HUES6 (cell line): ENCODE results near the gene TAGLN2.

Experiments used
- H3K27ac ChIP-seq: 2 replicates; pipeline ENCODE4 v1.7.0; 2013; ENCODE audit warnings: low read depth, mild to moderate bottlenecking, low read length, inconsistent platforms
- H3K27me3 ChIP-seq: 2 replicates; pipeline ENCODE4 v1.6.1; 2013; ENCODE audit warnings: low read length; ENCODE audit not compliant: control insufficient read depth, insufficient read depth
- H3K36me3 ChIP-seq: 2 replicates; pipeline ENCODE4 v1.6.1; 2013; ENCODE audit warnings: low read length; ENCODE audit not compliant: control insufficient read depth, insufficient read depth
- H3K4me1 ChIP-seq: 2 replicates; pipeline ENCODE4 v1.6.1; 2013; ENCODE audit warnings: low read length; ENCODE audit not compliant: control insufficient read depth, insufficient read depth
- H3K4me3 ChIP-seq: 2 replicates; pipeline ENCODE4 v1.5.1; 2013; ENCODE audit warnings: low read depth, low read length
- H3K9ac ChIP-seq: one replicate; pipeline ENCODE4 v1.6.1; 2013; ENCODE audit warnings: mild to moderate bottlenecking, low read length
- H3K9me3 ChIP-seq: 2 replicates; pipeline ENCODE4 v1.6.1; 2013; ENCODE audit warnings: low read depth, low read length; ENCODE audit not compliant: control insufficient read depth, insufficient read depth

Gene TAGLN2

DNA sequence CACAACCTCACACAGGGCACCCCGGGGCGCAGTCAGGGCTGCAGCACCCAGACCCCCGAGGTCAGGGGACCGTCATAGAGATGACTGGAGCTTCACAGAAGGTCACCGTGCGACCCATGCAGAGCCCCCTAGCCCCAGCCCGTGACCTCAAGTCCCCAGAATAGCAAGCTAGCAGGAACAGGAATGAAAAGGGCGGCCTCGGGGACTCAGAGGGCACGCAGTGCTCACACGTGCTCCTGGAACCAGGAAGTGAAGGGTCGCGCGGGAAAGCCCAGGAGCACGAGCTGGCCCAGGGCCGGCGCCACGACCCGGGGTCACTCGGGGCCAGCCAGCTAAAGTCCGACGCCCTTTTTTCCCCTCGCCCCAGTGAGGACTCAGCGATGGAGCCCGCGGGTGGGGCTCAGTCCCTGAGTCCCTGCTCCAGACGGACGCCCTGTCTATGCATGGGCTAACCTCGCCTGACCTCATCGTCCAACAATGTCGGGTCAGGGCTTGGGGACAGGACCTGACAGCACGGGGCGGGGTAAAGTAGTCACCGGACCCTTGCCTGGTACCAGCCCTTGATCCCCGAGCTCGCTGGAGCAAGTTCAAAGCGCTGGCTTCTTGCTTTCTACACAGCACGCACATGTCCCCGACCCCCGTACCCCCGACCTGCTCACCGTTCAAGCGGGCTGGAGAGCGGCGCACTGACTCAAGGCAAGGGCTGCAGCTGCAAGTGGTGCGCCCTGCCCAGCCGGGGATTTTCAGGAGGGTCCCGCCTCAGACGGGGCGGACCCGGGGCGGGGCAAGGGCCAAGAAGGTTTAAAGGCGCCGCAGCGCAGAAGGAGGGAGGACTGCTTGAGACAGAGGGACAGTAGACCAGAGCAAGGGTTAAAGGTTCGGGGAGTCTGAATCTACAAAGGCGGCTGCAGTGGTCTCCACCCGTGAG lies at the start of gene TAGLN2:
TSS of gene TAGLN2 (minus strand) at position 717 of the 928 bp plus-strand sequence. CDS start 4,998 bp downstream, outside the sequence.
- H3K9ac ChIP-seq: peak within 1 kb of the TSS; percentile 95
- no peaks in the 10 kb centered on the region for H3K9me3 ChIP-seq
- peaks cover 43% of the 10 kb centered on the region for H3K4me1 ChIP-seq
- no peaks in the 10 kb centered on the region for H3K27me3 ChIP-seq
- H3K4me3 ChIP-seq: peak within 1 kb of the TSS; percentile 88
- H3K27ac ChIP-seq: peak within 1 kb of the TSS; percentile 90; the same call in 1 of the 2 replicates
- peaks cover 15% of the 10 kb centered on the region for H3K36me3 ChIP-seq

DNA sequence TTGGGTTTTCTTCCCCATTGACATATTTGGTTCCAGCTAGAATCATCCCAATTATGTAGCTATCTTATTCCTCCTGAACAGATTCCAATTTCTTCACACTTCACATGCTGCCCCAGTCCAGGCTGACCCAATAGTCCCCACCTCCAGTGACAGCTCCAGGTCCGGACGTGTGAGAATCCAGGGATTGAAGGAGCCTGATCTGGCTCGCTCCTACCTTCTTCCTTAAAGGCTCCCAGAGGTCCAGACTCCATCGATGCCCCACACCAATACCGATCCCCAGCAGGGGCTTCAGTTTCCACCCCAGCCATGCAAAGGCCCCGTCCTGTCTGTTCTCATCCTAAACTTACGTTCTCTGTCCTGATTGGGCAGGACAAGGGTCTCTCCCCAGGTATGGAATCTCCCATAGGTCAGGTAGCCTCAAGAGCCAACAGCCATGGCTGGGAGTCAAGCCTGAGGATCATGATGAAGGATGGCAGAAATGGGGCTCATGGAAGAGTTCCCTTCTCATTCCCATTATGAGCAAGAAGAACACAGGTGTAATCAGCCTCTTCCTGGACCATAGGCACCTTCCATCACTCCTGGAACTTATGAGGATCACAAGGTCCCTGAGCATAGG lies 49.2 kb upstream of the TAGLN2 start:
- Histone ChIP-seq H3K27me3 (peaks cover 30% of the 10 kb centered on the region), H3K27ac (no peak overlapping the region), H3K4me3 (no peak overlapping the region), H3K9ac (no peak overlapping the region), H3K9me3 (no peaks in the 10 kb centered on the region), H3K36me3 (no peaks in the 10 kb centered on the region), H3K4me1 (no peaks in the 10 kb centered on the region)

DNA sequence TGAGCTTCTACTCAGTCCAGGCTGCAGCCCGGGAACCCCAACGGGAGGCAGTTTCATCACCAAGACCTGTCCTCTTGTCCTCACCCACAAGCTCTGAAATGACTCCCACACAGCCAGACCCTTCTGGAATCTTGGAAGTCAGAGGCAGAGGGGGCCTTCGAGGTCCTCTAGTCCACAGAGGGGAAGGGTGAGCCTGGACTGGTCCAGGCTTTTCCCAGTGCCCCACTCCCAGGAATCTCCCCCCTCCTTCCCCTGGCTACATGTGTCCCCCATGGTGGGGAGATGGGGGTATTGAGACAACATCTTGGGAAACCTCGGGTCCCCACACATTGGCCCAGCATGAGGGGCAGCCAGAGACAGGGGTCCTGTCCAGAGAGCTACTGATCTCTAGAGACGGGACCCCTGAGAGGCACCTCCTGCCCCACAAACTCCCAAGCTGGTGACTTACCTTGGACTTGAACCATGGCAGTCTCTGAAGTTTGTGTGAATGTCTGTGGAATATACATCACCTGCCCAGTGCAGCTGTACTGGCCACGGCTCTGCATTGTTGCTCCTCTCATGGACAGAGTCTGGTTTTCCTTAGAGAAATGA lies 48.1 kb upstream of the TAGLN2 start:
- Histone ChIP-seq H3K27me3 (peaks cover 27% of the 10 kb centered on the region), H3K4me3 (no peak overlapping the region), H3K4me1 (no peaks in the 10 kb centered on the region), H3K36me3 (no peaks in the 10 kb centered on the region), H3K9me3 (no peaks in the 10 kb centered on the region), H3K9ac (no peak overlapping the region), H3K27ac (no peak overlapping the region)

DNA sequence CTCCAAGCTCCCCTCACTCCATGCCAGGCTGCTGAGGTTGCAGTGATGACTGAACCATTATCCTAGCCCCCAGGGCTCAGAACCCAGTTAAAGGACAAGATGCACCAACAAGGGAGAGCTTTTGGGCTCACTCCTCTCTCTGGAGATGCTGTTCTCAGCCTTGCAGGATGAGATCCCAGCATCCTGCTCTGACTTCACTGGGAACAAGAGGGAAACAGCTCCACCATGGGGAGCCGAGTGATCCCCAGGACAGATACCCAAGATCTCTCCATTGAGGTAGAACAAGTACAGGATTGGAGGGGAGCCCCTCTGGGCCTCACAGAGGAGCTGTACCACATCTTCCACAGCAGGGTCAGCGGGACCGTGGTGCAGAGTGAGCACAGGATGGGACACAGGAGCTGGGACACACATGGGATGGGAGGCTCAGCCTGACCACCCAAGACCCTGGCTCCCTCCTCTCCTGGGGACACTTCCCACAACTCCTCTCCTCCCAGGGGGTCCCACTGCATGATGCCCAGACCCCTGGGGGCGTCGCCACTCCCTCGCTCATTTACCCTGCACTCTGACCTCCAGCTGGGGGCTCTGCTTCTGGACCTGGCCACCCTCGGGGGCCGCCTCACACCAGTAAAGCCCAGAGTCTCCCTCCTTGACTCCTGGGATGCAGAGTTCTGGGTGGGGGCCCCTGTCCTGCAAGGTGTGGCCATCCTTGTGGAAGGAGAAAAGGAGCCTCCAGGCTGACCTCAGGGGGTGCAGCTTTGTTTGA lies 47.3 kb upstream of the TAGLN2 start:
- no peak overlapping the region for H3K9ac ChIP-seq
- no peaks in the 10 kb centered on the region for H3K9me3 ChIP-seq
- H3K27ac ChIP-seq: no peak overlapping the region
- H3K27me3 ChIP-seq: peaks cover 26% of the 10 kb centered on the region
- H3K4me3 ChIP-seq: no peak overlapping the region
- no peaks in the 10 kb centered on the region for H3K36me3 ChIP-seq
- H3K4me1 ChIP-seq: no peaks in the 10 kb centered on the region

DNA sequence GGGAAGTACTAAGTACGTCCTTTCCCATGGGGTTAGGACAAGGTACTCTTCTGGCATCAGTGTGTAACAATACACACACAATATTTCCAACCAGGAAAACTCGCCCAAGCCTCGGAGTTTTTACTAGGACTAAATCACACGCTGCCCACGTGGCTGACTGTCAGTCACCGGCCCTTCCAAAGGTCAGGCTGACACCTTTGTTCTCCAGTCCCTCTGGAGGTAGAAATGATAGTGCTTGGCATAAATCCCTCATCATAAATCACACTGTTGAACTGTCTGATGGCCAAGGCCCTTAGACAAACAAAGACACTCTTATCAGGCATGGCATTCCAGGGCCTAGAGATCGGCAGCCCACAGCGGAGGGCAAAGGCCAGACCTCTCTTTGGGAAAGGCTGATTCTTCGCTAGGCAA lies 45.6 kb upstream of the TAGLN2 start:
- no peaks in the 10 kb centered on the region for H3K4me1 ChIP-seq
- no peak overlapping the region for H3K27ac ChIP-seq
- peaks cover 19% of the 10 kb centered on the region; the same call in 1 of the 2 replicates for H3K27me3 ChIP-seq
- no peaks in the 10 kb centered on the region for H3K36me3 ChIP-seq
- no peak overlapping the region for H3K4me3 ChIP-seq
- no peak overlapping the region for H3K9ac ChIP-seq
- H3K9me3 ChIP-seq: no peaks in the 10 kb centered on the region

DNA sequence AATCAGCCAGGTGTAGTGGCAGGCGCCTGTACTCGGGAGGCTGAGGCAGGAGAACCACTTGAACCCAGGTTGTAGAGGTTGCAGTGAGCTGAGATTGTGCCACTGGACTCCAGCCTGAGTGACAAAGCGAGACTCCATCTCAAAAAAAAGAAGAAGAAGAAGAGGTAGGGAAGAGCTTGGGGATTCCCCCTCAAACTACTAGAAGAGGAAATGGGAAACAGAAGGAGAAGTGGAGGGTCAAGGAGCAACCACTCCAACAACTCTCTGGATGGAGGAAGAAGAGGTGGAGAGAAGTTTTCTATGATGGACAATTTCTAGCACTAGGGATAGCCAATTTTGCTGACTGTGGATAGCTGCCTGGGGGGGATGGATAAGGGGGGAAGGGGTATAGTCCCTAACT lies 43.6 kb upstream of the TAGLN2 start:
- Histone ChIP-seq H3K36me3 (no peaks in the 10 kb centered on the region), H3K4me3 (no peak overlapping the region), H3K4me1 (no peaks in the 10 kb centered on the region), H3K9me3 (no peaks in the 10 kb centered on the region), H3K9ac (no peak overlapping the region), H3K27me3 (peaks cover 4% of the 10 kb centered on the region; the same call in 1 of the 2 replicates), H3K27ac (no peak overlapping the region)

DNA sequence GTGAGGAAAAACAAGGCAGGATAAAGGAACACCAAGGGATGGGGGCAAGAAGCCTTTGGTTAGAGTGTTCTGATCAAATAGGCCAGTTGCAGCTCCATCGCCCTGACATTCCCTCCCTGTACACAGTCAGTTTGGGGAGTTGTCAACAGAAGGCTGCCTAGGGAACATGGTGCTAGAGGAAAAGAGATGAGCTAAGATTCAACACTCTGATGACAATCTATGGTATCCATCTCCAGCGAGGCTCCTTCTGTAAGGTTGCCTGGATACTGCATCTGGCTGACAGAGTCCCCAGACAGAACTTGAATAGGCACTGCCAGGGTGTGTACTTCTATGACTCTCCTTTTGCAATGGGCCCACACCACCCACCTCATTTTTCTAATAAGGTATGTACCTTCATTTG lies 40.0 kb upstream of the TAGLN2 start:
- H3K27ac ChIP-seq: no peak overlapping the region
- H3K4me1 ChIP-seq: no peaks in the 10 kb centered on the region
- no peak overlapping the region for H3K4me3 ChIP-seq
- no peaks in the 10 kb centered on the region for H3K9me3 ChIP-seq
- peaks cover 4% of the 10 kb centered on the region; the same call in 1 of the 2 replicates for H3K27me3 ChIP-seq
- H3K9ac ChIP-seq: no peak overlapping the region
- H3K36me3 ChIP-seq: no peaks in the 10 kb centered on the region

DNA sequence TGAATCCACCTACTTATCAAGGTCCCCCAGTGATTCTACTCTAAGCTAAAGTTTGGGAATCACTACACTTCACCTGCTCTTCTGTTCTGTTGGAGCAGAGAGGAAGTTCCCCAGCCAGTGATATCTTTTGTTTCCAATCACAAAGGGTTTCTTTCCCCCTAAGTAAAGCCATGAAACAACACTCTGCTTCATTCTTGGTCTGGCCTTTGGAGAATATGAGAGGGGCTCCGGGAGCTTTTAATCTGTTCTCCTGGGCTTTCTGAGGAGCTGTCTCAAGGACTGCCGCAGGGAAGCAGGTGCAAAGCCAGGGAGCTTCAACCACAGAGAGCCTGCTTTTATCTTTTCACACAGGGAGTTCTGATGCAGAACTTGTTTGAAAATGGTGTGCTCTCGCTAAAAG lies 38.8 kb upstream of the TAGLN2 start:
- H3K27me3 ChIP-seq: peaks cover 4% of the 10 kb centered on the region; the same call in 1 of the 2 replicates
- H3K4me1 ChIP-seq: no peaks in the 10 kb centered on the region
- H3K4me3 ChIP-seq: no peak overlapping the region
- no peaks in the 10 kb centered on the region for H3K36me3 ChIP-seq
- H3K9ac ChIP-seq: no peak overlapping the region
- no peak overlapping the region for H3K27ac ChIP-seq
- no peaks in the 10 kb centered on the region for H3K9me3 ChIP-seq

DNA sequence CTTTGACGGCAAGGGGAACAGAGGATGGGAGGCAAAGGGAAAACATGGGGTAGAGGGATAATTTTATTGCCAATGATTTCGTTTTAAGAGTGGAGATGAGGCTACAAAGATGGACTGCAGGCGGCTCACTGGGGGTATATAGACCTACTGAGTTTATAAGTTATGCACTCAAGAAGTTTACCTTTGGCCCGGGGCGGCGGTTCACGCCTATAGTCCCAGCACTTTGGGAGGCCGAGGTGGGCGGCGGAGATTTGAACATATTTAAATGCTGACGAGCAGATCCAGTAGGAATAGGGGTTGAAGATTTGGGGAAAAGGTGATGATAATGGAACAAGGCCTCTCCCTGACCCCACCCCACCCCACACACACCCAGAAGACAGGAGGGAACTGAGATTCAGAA lies 36.9 kb upstream of the TAGLN2 start:
- Histone ChIP-seq H3K27ac (no peak overlapping the region), H3K4me3 (no peak overlapping the region), H3K9ac (no peak overlapping the region), H3K27me3 (no peaks in the 10 kb centered on the region; the same call in 1 of the 2 replicates), H3K4me1 (no peaks in the 10 kb centered on the region), H3K36me3 (no peaks in the 10 kb centered on the region), H3K9me3 (no peaks in the 10 kb centered on the region)

DNA sequence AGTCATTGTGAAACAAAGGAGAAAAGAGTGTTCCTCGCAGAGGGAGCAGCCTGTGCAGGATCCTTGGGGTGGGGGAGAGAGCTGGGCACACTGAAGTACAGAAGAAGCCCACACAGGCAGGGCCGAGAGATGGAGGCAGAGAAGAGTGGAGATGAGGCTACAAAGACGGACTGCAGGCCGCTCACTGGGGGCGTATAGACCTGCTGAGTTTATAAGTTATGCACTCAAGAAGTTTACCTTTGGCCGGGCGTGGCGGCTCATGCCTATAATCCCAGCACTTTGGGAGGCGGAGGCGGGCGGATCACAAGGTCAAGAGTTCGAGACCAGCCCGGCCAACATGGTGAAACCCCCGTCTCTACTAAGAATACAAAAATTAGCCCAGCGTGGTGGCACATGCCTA lies 36.3 kb upstream of the TAGLN2 start:
- H3K27ac ChIP-seq: no peak overlapping the region

More for the DNA sequence above, 36.3 kb upstream of the TAGLN2 start:
- Histone ChIP-seq H3K9ac (no peak overlapping the region), H3K27me3 (no peaks in the 10 kb centered on the region; the same call in 1 of the 2 replicates), H3K9me3 (no peaks in the 10 kb centered on the region), H3K36me3 (no peaks in the 10 kb centered on the region), H3K4me3 (no peak overlapping the region), H3K4me1 (no peaks in the 10 kb centered on the region)
